GM18858 (cell line): ENCODE data around the gene CCBE1.
"Not testable (repeated sequence)": the region's sequence is repeated elsewhere in the genome, so short reads cannot be mapped to it uniquely, and the experiment has no call there.

Source experiments
- ATAC-seq: cut with Tn5 transposase; IDR thresholded peaks from one replicate; pipeline ENCODE4 v1.9.1; 2021; ENCODE audit not compliant: unreplicated experiment

CCBE1 gene

GRCh38 chr18:59658941-59659340, 38.3 kb downstream of the CCBE1 start:
- ATAC-seq = no peak

- ATAC-seq = peak; percentile 58
Measured at GRCh38 chr18:59657012-59657411, 40.2 kb downstream of the CCBE1 start.

GRCh38 chr18:59656373-59656887, 40.8 kb downstream of the CCBE1 start:
- ATAC-seq = no peak

GRCh38 chr18:59655676-59656075, 41.5 kb downstream of the CCBE1 start:
- no peak for ATAC-seq

GRCh38 chr18:59651071-59651470, 46.2 kb downstream of the CCBE1 start:
- no peak for ATAC-seq

- no peak for ATAC-seq
Measured at GRCh38 chr18:59650266-59650820, 46.9 kb downstream of the CCBE1 start.

GRCh38 chr18:59649591-59649990, 47.6 kb downstream of the CCBE1 start:
- ATAC-seq = no peak

- not testable (repeated sequence) for ATAC-seq
Measured at GRCh38 chr18:59648469-59648868, 48.8 kb downstream of the CCBE1 start.

GRCh38 chr18:59646963-59647307, 50.3 kb downstream of the CCBE1 start:
- ATAC-seq = no peak

GRCh38 chr18:59646228-59646962, 50.8 kb downstream of the CCBE1 start:
- ATAC-seq = no peak

GRCh38 chr18:59643740-59644139, 53.5 kb downstream of the CCBE1 start:
- no peak for ATAC-seq

- no peak for ATAC-seq
Measured at GRCh38 chr18:59640721-59641120, 56.5 kb downstream of the CCBE1 start.

GRCh38 chr18:59639821-59640220, 57.4 kb downstream of the CCBE1 start:
- no peak for ATAC-seq

- ATAC-seq = no peak
Measured at GRCh38 chr18:59639136-59639535, 58.1 kb downstream of the CCBE1 start.

GRCh38 chr18:59633961-59634485, 63.2 kb downstream of the CCBE1 start:
- no peak for ATAC-seq

GRCh38 chr18:59633317-59633716, 63.9 kb downstream of the CCBE1 start:
- no peak for ATAC-seq

- no peak for ATAC-seq
Measured at GRCh38 chr18:59631583-59632181, 65.5 kb downstream of the CCBE1 start.

- no peak for ATAC-seq
Measured at GRCh38 chr18:59629894-59630293, 67.3 kb downstream of the CCBE1 start.

- no peak for ATAC-seq
Measured at GRCh38 chr18:59628995-59629394, 68.2 kb downstream of the CCBE1 start.

- no peak for ATAC-seq
Measured at GRCh38 chr18:59627414-59627813, 69.8 kb downstream of the CCBE1 start.

- no peak for ATAC-seq
Measured at GRCh38 chr18:59624369-59624765, 72.9 kb downstream of the CCBE1 start.
